Tongue (tissue), 2 donors: ENCODE data around the gene NDST3. TPM values are rescaled to one million over a fixed set of nuclear protein-coding genes. Genes with fewer than 3 reads are reported as not detected.

Experiments
- DNase-seq: peaks from one replicate; pipeline ENCODE4 v3.0.0-alpha.2; 2015
- total RNA-seq: library from RNA; depleted of rRNA; stranded (reverse); fragments of >200 nt; gene quantifications from one replicate; pipeline ENCODE4 v1.2.3, GENCODE V29; 2014

NDST3 gene
- not detected for total RNA-seq

- DNase-seq: peak; percentile 89
Measured at GRCh38 chr4:118034053-118034785, at the start of gene NDST3. TSS of gene NDST3 (plus strand) at chr4:118034486. CDS start at chr4:118053911, 19,425 bp downstream.

DNA sequence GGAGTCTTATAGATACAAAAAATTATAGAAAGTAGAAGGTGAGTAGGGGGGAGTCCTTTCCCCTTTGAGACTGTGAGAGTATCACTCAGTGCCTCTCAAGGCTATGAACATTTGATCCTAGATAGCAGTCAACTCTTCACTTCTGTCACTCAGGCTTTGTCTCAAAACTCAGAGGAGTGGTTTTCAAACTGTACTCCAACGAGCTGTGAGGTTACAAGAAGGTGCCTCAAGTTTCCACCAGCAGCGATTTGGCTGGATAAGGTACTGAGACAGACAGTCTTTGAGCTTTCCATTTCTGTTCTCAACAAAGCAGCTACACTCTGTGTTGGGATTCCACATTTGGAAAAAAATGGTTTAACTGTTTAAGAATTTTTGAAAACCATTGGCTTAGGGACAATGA lies 48.0 kb upstream of the NDST3 start:
- DNase-seq: no peak

GRCh38 chr4:117987464-117987863 lies 46.8 kb upstream of the NDST3 start:
- DNase-seq: no peak

DNA sequence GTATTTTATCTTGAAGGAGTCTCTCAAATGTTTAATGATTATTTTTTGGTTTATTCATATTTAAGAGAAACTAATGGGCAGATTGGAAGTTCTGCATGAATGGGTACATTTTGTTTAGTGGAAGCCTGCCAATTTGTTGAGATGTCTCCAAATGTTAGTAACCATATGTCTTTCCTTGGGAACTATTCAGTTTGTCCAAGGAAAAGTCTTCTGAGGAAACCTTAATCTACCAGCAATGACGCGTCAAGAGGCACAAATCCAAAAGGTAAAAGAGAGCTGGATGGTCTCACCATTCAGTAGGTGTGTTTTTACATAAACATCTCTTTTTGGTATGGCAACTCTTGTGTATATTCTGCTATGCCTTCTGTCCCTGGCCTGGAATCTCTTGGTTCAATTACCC lies 37.4 kb upstream of the NDST3 start:
- DNase-seq: no peak

- DNase-seq: no peak
Measured at GRCh38 chr4:118004088-118004487, 30.2 kb upstream of the NDST3 start.

DNA sequence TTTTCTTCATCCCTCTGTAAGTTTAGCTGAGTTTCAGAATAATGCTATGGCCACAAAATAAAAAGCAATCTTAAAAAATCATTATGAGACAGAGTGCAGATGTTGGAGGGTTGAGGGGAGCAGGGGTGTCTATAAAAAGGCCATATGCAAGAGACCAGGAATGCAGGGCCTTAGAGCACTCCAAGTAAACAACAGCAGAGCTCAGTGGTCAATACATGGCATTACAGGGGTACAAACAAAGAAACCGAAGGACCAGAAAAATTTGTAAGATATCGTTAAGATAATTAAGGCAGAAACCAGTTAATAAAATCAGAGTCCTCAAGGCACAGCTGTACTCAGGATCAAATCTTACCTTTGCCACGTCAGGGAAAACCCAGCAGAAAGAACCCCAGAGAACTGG lies 28.4 kb upstream of the NDST3 start:
- no peak for DNase-seq

DNA sequence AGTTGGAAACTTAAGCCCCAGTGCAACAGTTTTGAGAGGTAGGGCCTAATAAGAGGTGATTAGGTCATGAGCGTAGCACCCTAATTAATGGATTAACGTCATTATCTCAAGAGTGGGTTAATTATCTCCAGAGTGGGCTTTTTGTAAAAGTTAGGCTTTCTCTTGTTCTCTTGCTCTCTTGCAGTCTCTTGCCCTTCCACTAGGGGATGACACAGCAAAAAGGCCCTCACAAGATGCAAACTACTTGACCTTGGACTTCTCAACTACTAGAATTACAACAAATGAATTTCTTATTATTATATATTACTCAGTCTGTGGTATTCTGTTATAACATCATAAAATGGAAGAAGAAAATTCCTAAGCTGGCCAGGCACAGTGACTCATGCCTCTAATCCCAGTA lies 22.1 kb upstream of the NDST3 start:
- DNase-seq: no peak

DNA sequence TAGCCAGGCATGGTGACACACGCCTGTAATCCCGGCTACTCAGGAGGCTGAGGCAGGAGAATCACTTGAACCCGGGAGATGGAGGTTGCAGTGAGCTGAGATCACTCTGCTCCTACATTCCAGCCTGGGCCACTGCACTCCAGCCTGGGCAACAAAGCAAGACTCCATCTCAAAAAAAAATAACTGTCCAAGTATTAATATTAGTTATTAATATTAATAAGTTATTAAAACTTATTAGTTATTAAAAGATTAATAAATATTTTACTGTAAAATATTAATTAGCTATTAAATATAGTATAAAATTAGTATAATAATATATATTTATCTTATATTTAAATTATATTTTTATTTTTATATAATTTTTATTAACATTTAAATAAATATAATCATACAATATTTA lies 19.5 kb upstream of the NDST3 start:
- DNase-seq: no peak

GRCh38 chr4:118018381-118019145 lies 15.7 kb upstream of the NDST3 start:
- DNase-seq: no peak

DNA sequence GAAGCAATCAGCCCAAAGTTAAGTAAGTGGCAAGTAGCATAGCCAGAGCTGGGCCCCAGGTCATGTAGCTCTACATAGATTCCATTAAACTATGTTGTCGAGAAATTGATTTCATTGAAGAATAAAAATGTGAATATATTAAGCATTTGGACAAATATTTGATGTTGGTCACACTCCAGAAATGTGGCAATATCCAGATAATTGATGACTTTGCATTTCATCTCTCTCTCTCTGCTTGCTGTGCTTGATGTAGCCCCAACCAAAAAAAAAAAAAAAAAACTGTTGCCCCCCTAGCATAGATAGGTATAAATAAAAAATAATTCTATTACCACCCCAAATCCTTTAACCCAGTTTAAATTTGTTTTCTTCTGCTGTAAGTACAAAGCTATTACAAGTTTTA lies 7.5 kb upstream of the NDST3 start:
- DNase-seq: no peak

DNA sequence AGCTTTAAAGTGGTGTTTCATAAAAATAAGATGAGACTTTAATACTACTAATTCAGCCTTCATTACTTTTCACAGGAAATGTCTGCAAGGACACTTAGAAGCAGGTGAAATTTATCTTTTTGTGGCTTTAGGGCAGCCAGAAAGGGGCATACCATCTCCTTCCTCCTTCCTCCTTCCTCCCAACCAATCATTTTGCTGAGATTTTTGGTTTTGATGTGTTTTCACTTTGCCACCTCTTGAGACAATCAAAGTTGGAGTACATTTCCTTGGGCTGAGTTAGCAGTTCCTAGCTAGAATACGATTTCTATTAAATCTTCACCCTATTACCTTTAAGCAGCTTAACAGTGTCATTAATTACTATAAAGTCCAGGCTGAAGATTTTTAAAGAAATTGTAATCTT lies 5.1 kb upstream of the NDST3 start:
- no peak for DNase-seq

DNA sequence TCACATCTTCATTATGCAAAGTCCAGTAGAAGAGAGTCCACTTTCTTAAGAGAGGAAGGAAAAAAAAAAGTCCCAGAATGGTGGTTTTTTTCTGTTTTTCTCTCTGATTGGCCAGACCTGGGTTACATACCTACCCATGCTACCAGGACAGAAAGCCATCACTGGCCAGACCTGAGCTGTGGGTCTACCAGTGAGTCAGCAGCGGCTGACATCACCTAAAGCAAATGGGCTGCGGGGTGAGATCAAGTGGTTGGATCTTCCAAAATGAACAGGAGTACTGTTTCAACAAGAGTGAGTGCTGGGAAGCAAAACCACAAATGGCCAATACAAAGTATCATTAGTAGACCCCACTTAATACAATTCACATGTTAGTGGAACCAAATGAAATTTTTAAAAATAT lies 1.6 kb upstream of the NDST3 start:
- DNase-seq: peak; percentile 11

- peak; percentile 69 for DNase-seq
Measured at GRCh38 chr4:118033148-118034052, 886 bp upstream of the NDST3 start.

DNA sequence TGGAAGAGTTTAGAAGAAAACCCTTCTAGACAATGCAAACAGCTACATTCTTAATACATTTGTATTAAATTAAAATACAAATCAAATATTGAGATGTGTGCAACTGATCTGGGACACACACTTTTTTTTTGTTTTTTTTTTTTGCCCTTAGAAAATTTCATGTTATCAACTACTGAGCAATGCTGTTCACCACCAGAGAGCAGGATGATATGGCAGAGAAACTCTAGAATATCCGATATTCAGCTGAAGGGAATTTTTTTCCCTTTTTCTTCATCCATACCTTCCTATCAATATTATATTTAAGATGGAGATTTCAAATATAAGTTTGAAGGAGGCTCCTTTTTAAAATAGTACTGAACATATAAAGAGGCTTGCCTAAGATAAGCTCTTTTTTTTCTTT lies 1.0 kb downstream of the NDST3 start:
- DNase-seq: no peak

DNA sequence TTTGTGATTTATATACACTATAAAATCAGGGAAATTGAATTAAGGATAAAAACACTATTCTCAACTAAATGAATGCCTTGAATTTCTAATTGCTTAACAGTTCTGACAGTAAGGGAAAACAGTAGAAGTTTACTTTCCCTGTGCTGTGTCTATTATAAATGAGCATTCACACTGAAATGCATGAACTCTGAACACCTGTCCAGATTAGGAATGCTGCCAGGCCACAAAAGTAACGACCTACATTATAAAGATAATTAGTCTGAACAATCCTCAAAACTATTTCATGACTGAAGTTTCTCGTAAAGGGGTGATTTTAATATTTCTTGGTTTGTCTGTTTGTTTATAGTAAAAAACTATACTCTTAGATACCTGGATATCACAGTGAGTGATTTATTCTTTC lies 2.0 kb downstream of the NDST3 start:
- no peak for DNase-seq

DNA sequence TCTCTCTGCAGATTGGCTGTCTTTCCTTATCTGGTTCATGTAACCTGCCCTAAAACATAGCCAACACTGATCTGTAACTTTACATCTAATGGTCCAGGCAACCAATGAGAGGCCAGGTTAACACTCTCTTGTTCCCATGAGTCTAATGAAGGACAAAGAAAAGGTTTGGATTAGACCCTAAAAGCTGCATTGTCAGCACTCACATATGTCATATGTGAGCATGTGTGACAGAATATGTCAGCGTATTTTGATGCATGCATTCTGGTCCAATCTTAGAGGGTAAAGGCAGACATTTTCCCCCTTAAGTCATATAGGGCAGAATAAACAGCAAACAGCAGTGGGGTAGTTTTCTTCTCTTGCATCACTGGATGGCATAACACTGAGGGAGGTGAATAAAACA lies 3.7 kb downstream of the NDST3 start:
- no peak for DNase-seq

DNA sequence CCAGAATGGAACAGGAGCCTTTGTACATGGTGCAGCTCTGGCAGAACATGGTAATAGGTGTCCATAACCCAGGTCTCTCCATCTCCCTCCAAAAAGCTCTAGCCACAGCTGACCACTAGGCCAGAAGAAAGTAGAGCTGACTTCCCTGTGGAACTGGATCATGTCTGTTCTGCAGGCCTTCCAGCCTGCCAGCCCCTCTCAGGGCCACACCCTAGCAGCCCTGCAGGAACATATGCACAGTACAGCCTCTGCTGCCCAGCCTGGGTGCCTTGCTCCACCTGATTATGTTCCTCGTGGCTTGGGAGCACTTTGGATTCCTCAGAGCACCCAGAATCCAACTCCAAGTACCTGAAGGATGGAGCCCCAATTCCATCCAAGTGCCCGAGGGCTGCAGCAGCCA lies 12.0 kb downstream of the NDST3 start:
- DNase-seq: no peak

- DNase-seq: no peak
Measured at GRCh38 chr4:118047043-118047442, 12.8 kb downstream of the NDST3 start.

DNA sequence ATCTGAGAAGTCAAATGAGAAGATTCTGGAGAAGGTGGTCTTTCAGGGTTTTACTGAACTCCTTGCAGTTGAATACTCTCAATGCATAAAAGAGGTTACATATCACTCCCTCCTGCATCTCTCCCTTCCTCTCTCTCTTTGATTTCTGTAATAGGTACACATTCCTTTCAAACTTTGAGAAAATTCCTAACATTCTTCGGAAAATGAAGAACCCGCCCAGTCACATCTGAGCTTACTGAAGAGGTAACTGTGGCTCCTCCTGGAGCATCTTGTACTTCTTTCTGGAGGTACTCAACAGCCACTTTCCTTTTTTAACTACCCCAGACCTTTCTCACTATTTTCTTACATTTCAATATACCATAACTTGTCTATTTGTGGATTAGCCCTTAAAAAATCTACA lies 24.7 kb downstream of the NDST3 start:
- no peak for DNase-seq

DNA sequence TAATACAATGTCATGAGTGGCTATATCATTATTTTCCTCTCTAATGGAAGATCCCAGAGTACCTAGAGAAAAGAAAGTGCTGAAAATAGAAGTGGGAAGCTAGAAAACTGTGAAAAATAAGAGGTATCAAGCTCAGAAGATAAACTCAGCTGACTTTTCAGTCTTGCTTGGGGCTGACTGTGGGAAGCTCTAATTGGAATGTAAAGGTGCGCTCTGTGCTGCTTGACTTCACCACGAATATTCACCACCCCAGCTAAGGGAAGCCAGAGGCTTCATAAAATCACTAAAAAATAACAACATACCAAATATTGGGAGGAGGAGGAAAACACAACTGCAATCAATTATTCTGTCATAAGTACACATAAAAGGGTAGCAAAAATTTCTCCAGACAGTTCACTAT lies 25.1 kb downstream of the NDST3 start:
- no peak for DNase-seq

DNA sequence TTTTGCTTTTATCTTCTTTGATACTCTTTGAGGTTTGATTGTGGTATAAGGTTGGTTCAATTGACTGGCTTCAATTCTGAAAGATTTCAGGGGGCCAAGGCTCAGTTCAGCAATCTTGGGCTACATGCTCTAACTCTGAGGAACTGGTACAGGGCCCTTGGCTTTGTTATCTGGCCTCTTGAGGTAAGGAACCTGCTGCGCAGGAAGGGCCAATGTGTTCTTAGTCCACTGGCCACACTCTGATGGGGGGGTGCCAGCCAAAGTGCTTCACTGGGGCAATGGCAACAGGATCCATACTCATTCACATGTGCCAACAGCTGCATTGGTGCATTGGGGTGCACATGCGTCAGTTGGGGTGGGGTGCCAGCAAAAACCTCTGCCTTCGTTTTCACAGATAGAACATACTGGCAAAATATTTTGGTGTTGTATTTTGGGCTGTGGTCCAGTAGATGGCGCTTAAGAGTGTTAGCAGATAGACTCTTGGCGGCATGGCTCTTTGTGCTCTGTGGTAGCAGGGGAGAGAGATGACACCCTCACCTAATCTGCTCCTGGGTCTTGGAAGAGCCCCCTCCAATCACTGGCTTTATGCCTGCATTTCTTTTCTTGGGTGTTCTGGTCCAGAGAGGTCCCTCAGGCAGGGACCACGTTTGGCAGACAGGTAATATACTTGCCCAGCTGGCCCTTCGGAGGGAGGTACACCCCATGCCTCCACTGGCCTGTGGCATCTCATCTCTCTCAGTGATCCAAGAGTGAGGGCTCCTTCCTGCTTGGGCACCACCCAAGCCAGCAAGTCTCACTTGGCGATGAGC lies 42.9 kb downstream of the NDST3 start:
- DNase-seq: no peak

GRCh38 chr4:118077767-118078105 lies 43.5 kb downstream of the NDST3 start:
- no peak for DNase-seq
